ENCODE results near the gene DNAJC1. TPM values are rescaled to one million over a fixed set of nuclear protein-coding genes. Genes with fewer than 3 reads are reported as not detected.

The DNAJC1 gene
- total and polyA plus RNA-seq, 4 donors = 21.2 to 48.1 (median 32.5) TPM

- Histone ChIP-seq H3K4me3 (ENCODE audit: low read depth in 1 of 3, low read length in 3 of 3) (no peak overlapping the region), H3K36me3 (ENCODE audit: control insufficient read depth in 4 of 4, insufficient read depth in 3 of 4, low read depth in 1 of 4, low read length in 3 of 4) (no peaks in the 10 kb centered on the region), H3K27ac (ENCODE audit: low read depth in 1 of 2, low read length in 2 of 2) (no peak overlapping the region), H3K27me3 (ENCODE audit: control insufficient read depth in 4 of 4, insufficient read depth in 4 of 4, low read length in 3 of 4) (no peaks in the 10 kb centered on the region), H3K4me1 (ENCODE audit: control insufficient read depth in 4 of 4, insufficient read depth in 4 of 4, low read length in 3 of 4) (no peaks in the 10 kb centered on the region), H3K9ac (ENCODE audit: low read depth in 1 of 2, low read length in 2 of 2) (no peak overlapping the region), H3K9me3 (ENCODE audit: control insufficient read depth in 4 of 4, low read length in 3 of 4) (peaks cover 0 to 2% (median 0%) of the 10 kb centered on the region in 4 donors)
- DNase-seq (ENCODE audit: low spot score) = peak; percentile 38
- TF ChIP-seq CTCF (IDR thresholded peaks at IDR 0.05; ENCODE audit: low read depth, low read length, missing input control) (peak; percentile 53), SP1 (IDR thresholded peaks at IDR 0.05) (no peak), RAD21 (IDR thresholded peaks at IDR 0.05) (peak; percentile 68 to 78), HNF4A (conservative IDR thresholded peaks at IDR 0.05) (peak in 1 of 2 donors; percentile 36), EGR1 (IDR thresholded peaks at IDR 0.05; ENCODE audit: low read depth in 2 of 2) (no peak), FOXA2 (IDR thresholded peaks at IDR 0.05) (no peak), RXRA (IDR thresholded peaks at IDR 0.05) (no peak)
- WGBS = 52% methylated on average over 5 of the region's 5 CpGs
Measured at GRCh38 chr10:21989453-21990154, 13.9 kb downstream of the DNAJC1 start.

- TF ChIP-seq FOXA1 (IDR thresholded peaks at IDR 0.05) = no peak
- TF ChIP-seq MAX (IDR thresholded peaks at IDR 0.05) = no peak
- H3K27me3 ChIP-seq (ENCODE audit: control insufficient read depth in 4 of 4, insufficient read depth in 4 of 4, low read length in 3 of 4) = no peaks in the 10 kb centered on the region
- H3K27ac ChIP-seq (ENCODE audit: low read depth in 1 of 2, low read length in 2 of 2) = no peak overlapping the region
- WGBS = 97% methylated on average over 1 of the region's 1 CpG
- H3K9ac ChIP-seq (ENCODE audit: low read depth in 1 of 2, low read length in 2 of 2) = no peak overlapping the region
- no peak overlapping the region for H3K4me3 ChIP-seq (ENCODE audit: low read depth in 1 of 3, low read length in 3 of 3)
- H3K4me1 ChIP-seq (ENCODE audit: control insufficient read depth in 4 of 4, insufficient read depth in 4 of 4, low read length in 3 of 4) = no peaks in the 10 kb centered on the region
- H3K9me3 ChIP-seq (ENCODE audit: control insufficient read depth in 4 of 4, low read length in 3 of 4) = peaks cover 0 to 2% (median 0%) of the 10 kb centered on the region in 4 donors
- no peaks in the 10 kb centered on the region for H3K36me3 ChIP-seq (ENCODE audit: control insufficient read depth in 4 of 4, insufficient read depth in 3 of 4, low read depth in 1 of 4, low read length in 3 of 4)
- DNase-seq (ENCODE audit: low spot score) = no peak
Measured at GRCh38 chr10:21985541-21985940, 18.0 kb downstream of the DNAJC1 start.

GRCh38 chr10:21981118-21981517 is 22.4 kb downstream of the DNAJC1 start:
- no peak for DNase-seq (ENCODE audit: low spot score)
- Histone ChIP-seq H3K36me3 (ENCODE audit: control insufficient read depth in 4 of 4, insufficient read depth in 3 of 4, low read depth in 1 of 4, low read length in 3 of 4) (no peaks in the 10 kb centered on the region), H3K9ac (ENCODE audit: low read depth in 1 of 2, low read length in 2 of 2) (no peak overlapping the region), H3K27ac (ENCODE audit: low read depth in 1 of 2, low read length in 2 of 2) (no peak overlapping the region), H3K9me3 (ENCODE audit: control insufficient read depth in 4 of 4, low read length in 3 of 4) (peaks cover 0 to under 1% (median 0%) of the 10 kb centered on the region in 4 donors), H3K27me3 (ENCODE audit: control insufficient read depth in 4 of 4, insufficient read depth in 4 of 4, low read length in 3 of 4) (no peaks in the 10 kb centered on the region), H3K4me3 (ENCODE audit: low read depth in 1 of 3, low read length in 3 of 3) (no peak overlapping the region), H3K4me1 (ENCODE audit: control insufficient read depth in 4 of 4, insufficient read depth in 4 of 4, low read length in 3 of 4) (no peaks in the 10 kb centered on the region)
- TF ChIP-seq YY1 (IDR thresholded peaks at IDR 0.05) (no peak), EGR1 (IDR thresholded peaks at IDR 0.05; ENCODE audit: low read depth in 2 of 2) (no peak), NR2F2 (IDR thresholded peaks at IDR 0.05) (no peak), FOXA1 (IDR thresholded peaks at IDR 0.05) (no peak), ZBTB33 (IDR thresholded peaks at IDR 0.05) (no peak), FOXA2 (IDR thresholded peaks at IDR 0.05) (no peak), ATF3 (IDR thresholded peaks at IDR 0.05) (no peak), JUND (IDR thresholded peaks at IDR 0.05) (no peak), REST (IDR thresholded peaks at IDR 0.05) (no peak), MAX (IDR thresholded peaks at IDR 0.05) (no peak), GABPA (IDR thresholded peaks at IDR 0.05 in 1 of 2, conservative IDR thresholded peaks at IDR 0.05 in 1 of 2) (no peak), CTCF (IDR thresholded peaks at IDR 0.05; ENCODE audit: low read depth, low read length, missing input control) (no peak), RAD21 (IDR thresholded peaks at IDR 0.05) (no peak), RXRA (IDR thresholded peaks at IDR 0.05) (no peak), SP1 (IDR thresholded peaks at IDR 0.05) (no peak)
- WGBS = 94% methylated on average over 3 of the region's 3 CpGs

Measured in liver (tissue), 9 donors.